Femur (tissue), 1 donor: ENCODE results near the gene MSH4.
A peak's percentile ranks its signal among the peaks of the same experiment; 100 is the strongest.
"Not testable (repeated sequence)": the region's sequence is repeated elsewhere in the genome, so short reads cannot be mapped to it uniquely, and the experiment has no call there.

Experiments used
- DNase-seq: peaks from one replicate; pipeline ENCODE4 v3.0.0-alpha.2; 2017

The MSH4 gene

GRCh38 chr1:75797606-75798216 is 1.0 kb downstream of the MSH4 start:
- no peak for DNase-seq

DNA sequence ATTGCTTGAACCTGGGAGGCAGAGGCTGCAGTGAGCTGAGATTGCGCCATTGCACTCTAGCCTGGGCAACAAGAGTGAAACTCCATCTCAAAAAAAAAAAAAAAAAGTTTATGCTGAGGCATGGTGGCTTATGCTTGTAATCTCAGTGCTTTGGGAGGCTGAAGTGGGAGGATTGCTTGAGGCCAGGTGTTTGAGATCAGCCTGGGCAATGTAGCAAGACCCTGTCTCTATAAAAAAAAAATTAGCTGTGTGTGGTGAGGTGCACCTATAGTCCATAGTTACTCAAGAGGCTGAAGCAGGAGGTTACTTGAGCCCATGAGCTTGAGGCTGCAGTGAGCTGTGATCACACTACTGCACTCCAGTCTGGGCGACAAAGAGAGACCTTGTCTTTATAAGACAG is 4.8 kb downstream of the MSH4 start:
- DNase-seq: not testable (repeated sequence)

- DNase-seq: no peak
Observed at GRCh38 chr1:75808921-75809320, 12.2 kb downstream of the MSH4 start.

DNA sequence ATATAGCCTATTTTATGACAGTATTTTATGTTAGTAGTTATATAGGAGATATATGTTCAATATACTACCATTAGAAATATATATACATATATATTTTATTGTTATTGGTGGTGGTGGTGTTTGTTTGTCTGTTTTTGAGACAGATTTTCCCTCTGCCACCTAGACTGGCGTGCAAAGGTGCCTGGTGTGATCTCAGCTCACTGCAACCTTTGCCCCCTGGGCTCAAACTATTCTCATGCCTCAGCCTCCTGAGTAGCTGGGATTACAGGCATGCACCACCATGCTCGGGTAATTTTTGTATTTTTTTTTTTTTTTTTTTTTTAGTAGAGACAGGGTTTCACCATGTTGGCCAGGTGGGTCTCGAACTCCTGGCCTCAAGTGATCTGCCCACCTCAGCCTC is 13.4 kb downstream of the MSH4 start:
- DNase-seq: not testable (repeated sequence)

DNA sequence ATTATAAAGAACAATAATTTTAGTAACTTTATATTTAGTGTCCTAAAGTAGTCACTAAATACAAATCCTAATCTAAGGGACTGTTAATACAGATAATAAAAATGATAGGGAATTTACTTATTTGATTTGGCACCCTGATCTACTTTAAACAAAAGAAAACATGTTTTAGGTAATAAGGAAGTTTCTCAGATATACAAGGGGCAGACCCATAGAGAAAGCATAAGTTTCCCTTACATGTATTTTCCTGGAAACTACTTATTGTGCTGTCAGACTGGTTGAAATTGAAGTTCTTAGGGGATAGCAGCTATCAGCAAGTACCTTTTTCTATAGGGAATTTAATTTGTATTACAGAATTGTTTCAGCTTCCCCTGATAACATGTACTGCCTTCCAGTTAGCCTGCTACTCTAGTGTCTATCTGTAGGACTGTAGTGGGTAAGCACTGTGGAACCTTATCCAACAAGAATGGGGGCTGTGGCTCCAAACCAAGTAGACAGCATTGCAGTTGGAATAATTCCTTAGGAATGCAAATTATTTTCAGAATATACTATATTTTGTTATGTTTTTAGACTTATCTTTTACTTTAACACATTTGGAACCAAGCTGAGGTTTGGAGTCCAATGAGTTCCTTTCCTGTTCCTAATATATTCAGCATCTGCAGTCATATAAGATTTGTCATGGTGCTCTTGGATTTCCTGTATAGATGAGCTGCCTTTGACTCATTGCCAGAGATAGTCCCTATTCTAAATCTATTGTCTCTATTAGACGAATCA is 14.7 kb downstream of the MSH4 start:
- no peak for DNase-seq

DNA sequence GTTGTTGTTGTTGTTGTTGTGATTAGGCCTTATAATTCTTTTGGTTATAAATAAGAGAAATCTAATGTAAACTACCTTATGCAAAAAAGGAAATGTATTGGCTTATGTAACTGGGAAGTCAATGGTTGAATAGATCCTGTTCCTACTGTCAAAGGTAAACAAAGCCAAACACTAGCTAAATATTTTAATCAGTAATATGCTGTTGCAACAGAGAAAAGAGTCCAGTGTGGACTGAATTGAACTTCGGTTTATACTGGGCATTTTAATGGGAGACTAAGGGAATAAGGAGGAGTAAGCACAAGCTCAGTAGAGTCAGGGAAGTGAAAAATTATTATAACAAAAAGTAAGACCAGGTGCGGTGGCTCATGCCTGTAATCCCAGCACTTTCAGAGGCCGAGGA is 15.4 kb downstream of the MSH4 start:
- no peak for DNase-seq

- DNase-seq: not testable (repeated sequence)
Observed at GRCh38 chr1:75823596-75823995, 26.9 kb downstream of the MSH4 start.

DNA sequence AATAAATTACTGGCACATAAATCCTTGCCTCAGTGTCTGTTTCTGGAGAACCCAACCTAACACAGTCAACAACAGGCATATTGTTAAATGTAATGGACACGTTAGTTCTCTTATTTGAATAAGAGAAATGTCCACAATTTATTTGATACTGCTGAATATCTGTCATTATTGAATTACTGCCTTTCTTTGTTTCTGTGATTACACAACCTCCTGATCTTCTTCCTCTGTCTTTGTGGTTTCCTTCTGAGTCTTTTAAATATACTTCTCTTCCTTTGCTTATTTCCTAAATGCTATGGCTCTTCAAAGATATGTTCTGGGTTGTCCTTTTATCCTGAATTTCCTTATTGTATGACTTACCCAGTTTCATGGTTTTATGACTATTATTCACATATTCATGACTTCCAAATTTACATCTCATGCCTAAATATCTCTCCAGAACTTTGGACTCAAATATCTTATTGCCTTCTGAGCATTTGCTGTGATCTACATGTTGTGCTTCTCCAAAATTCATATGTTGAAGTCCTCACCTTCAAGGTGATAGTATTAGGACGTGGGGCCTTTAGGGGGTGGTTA is 39.9 kb downstream of the MSH4 start:
- DNase-seq: no peak

DNA sequence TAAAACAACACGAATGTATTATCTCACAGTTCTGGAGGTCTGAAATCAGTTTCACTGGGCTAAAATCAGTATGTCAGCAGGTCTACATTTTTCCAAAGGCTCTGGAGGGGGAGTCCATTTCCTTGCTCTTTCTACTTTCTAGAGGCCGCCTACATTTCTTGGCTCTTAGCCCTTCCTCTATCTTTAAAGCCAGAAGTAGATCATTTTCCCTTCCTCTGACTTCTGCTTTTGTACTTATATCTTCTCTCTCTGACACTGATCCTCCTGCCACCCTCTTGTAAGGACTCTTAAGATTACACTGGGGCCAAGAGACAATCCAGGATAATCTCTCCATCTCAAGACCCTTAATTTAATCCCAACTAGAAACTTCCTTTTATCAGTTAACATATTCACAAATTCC is 41.4 kb downstream of the MSH4 start:
- DNase-seq: no peak

GRCh38 chr1:75841421-75841820 is 44.7 kb downstream of the MSH4 start:
- no peak for DNase-seq

- DNase-seq: no peak
Observed at GRCh38 chr1:75845576-75845975, 48.9 kb downstream of the MSH4 start.

DNA sequence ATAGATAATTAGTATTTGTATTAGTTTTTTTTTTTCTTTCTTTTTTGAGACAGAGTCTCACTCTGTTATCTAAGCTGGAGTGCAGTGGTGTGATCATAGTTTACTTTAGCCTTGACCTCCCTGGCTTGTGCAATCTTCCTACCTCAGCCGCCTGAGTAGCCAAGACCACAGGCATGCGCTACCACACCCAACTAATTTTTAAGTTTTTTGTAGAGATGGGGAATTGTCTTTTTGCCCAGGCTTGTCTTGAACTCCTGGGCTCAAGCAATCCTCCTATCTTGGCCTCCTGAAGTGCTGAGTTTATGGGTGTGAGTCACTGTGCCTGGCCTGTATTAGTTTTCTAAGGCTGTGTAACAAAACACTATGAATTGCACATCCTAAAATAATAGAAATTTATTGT is 58.3 kb downstream of the MSH4 start:
- no peak for DNase-seq

- no peak for DNase-seq
Observed at GRCh38 chr1:75855734-75856133, 59.1 kb downstream of the MSH4 start.

- no peak for DNase-seq
Observed at GRCh38 chr1:75861831-75862230, 65.1 kb downstream of the MSH4 start.

DNA sequence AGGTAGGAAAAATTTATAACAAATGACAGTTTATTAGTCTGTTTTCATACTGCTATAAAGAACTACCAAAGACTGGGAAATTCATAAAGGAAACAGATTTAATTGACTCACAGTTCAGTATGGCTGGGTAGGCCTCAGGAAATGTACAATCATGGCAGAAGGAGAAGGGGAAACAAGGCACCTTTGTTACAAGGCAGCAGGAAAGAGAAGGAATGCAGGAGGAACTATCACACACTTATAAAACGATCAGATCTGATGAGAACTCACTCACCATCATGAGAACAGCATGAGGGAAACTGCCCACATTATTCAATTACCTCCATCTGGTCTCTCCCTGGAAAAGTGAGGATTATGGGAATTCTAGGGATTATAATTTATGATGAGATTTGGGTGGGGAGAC is 74.3 kb downstream of the MSH4 start:
- no peak for DNase-seq

DNA sequence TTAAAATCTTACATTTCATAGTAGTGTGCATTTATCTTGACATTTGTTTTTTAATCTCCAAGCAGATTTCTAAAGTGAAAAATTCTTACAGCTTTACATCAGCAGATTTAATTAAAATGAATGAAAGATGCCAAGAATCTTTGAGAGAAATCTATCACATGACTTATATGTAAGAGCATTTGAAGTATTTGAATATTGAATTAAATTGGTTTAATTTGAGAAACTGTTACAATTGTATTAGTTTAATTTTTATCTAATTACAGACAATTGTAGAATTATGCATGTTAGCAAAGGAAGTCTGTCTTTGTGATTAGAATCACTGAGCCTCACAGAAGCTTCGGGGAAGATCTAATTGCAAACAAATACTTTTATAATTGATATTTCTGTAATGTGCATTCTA is 83.3 kb downstream of the MSH4 start:
- DNase-seq: no peak

DNA sequence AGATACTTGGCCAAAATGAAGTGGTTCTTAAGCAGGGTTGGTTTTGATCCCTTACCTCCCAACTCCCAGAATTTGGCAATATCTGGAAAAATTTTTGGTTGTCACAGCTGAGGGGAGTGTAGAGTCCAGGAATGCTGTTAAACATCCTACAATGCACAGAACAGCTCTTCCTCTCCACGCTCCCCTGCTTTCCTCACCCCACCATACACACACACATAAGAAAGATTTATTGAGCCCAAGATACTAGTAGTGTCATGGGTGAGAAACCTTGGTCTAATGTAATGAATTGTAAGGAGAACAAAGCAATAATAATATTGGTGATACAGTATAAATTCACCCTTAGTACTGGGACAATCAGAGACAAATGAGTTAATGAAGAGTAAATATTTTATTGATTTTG is 87.8 kb downstream of the MSH4 start:
- DNase-seq: no peak

- no peak for DNase-seq
Observed at GRCh38 chr1:75901371-75901770, 104.7 kb downstream of the MSH4 start.

GRCh38 chr1:75908717-75909152 is 112.1 kb downstream of the MSH4 start:
- DNase-seq: peak; percentile 24

GRCh38 chr1:75916834-75917233 is 120.2 kb downstream of the MSH4 start:
- no peak for DNase-seq

- no peak for DNase-seq
Observed at GRCh38 chr1:75922698-75923097, 126.0 kb downstream of the MSH4 start.

DNA sequence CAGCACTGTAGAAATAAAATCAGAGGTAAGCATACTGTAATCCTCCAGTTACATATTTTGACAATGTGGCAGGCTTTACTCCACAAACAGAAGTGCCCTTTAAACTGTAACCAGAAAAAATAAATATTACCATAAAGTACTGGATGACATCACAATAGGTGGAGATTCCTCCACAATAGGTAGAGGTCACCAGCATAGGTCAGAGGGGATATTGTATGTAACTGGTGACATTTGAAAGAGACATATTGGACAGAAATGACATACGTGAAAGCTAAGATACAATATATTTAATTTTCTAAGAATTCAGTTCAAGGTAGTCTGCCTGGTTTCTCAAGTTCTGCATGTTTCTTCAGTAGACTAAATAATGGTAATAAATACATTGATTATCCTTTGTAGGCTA is 135.6 kb downstream of the MSH4 start, which contains the start of gene ASB17:
Gene ASB17, minus strand, starts transcription at position 101 of the 400 bp plus-strand sequence. CDS start 113 bp downstream, outside the sequence.
- DNase-seq: no peak

DNA sequence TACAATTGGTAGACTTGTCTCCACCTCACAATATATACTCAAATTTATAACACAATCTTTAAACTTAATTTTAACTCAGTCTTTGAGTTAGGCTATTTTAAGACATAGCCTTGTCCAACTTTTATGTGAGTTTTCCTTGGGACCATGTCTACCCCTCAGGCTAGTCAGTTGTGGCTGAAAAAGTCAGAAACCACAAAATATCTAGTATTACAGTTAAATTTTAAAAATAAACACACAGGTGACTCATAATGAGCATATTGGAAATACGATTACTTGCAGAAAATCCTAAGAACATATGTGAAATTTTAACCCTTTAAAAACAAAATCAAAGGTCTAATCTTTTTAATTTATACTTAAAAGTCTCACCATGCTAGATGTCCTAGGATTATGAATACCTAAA is 140.4 kb downstream of the MSH4 start:
- DNase-seq: no peak

GRCh38 chr1:75943037-75943436 is 146.4 kb downstream of the MSH4 start:
- DNase-seq: not testable (repeated sequence)
